Measurements from ENCODE around the gene COMT. TPM values are rescaled to one million over a fixed set of nuclear protein-coding genes. Genes with fewer than 3 reads are reported as not detected.

Gene COMT
- total and polyA plus RNA-seq, 3 donors from 2014 or later = 147 to 427 (median 278) TPM

DNA sequence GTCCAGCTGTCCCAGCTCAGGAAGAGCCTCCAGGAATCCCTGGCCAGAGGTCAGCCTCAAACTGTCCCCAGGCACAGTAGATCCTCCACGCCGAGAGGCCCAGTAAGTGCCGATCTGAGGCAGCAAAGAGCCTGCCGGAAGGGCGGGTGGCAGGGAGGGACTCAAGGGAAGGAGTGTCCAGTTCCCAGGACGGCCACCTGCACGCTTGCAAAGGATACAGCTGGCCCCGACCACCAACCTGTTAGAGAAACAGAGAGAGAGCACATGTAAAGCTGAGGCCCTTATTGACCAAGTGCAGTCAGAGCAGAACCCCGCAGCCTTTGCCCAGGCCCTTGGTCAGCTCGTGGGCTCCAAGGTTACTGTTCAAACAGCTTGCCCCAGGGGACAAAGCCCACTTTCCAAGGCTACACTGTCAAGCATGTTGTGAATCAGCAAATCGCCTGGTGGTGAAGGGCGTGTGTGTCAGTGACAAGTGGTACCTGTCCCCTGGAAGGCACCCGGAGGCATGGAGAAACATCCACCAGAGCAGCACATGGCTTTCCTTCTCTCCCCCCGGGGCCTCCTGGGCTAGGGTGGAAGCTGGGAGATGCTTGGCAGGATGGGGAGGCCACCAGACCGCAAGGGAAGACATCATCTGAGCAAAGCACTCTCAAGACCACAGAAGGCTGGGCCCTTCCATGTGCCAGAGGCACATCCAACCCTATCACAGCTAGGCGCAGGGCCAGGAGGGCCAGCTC lies 42.6 kb upstream of the COMT start:
- intact Hi-C loops (cut with DNase I; ENCODE audit: low total_unique reads) = no loop called here
- 92 to 95% methylated on average over 9 to 16 of the region's 16 CpGs for WGBS, 2 donors
- H3K36me3 ChIP-seq (ENCODE audit: low read depth, missing control alignments) = no peaks in the 10 kb centered on the region

DNA sequence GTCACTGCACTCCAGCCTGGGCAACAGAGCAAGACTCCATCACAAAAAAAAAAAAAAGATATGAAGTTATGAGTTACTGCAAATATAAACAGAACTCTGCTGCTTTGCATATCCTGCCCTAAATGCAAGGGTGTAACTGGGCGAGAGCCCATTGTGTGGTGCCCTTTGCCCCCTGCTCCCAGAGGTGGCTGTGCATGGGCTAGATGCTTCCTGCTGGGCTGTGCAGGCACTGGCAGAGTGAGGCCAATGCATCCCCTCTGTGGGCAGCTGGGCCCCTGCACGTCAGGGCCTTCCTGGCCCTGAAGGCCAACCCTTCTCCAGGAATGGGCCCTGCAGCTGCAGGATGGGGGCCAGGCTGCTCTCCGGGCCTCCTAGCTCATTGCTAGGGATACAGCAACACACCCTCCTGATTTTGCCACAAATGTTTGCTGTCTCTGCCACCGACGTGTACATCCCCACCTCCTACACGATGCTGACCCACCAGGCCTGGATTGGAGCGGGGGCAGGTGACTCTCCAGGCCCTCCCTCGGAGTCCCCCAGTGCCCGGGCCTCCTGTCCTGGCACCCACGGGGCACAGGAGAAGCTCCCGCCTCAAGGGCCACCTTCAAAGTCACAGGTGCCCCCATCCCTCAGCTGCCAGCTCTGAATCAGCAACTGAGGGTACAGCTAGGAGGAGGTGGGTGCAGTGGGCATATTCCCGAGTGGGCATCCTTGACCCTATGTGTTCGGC lies 40.7 kb upstream of the COMT start:
- 86 to 93% methylated on average over 4 to 13 of the region's 13 CpGs for WGBS, 2 donors
- H3K27me3 ChIP-seq = no peaks in the 10 kb centered on the region
- H3K4me1 ChIP-seq = peaks cover 7% of the 10 kb centered on the region
- H3K36me3 ChIP-seq (ENCODE audit: low read depth, missing control alignments) = no peaks in the 10 kb centered on the region
- no peak overlapping the region for H3K27ac ChIP-seq
- H3K4me3 ChIP-seq = no peak overlapping the region
- H3K9me3 ChIP-seq = no peaks in the 10 kb centered on the region
- intact Hi-C loops (cut with DNase I; ENCODE audit: low total_unique reads) = no loop called here
- DNase-seq = no peak
- TF ChIP-seq, protein P1, sequence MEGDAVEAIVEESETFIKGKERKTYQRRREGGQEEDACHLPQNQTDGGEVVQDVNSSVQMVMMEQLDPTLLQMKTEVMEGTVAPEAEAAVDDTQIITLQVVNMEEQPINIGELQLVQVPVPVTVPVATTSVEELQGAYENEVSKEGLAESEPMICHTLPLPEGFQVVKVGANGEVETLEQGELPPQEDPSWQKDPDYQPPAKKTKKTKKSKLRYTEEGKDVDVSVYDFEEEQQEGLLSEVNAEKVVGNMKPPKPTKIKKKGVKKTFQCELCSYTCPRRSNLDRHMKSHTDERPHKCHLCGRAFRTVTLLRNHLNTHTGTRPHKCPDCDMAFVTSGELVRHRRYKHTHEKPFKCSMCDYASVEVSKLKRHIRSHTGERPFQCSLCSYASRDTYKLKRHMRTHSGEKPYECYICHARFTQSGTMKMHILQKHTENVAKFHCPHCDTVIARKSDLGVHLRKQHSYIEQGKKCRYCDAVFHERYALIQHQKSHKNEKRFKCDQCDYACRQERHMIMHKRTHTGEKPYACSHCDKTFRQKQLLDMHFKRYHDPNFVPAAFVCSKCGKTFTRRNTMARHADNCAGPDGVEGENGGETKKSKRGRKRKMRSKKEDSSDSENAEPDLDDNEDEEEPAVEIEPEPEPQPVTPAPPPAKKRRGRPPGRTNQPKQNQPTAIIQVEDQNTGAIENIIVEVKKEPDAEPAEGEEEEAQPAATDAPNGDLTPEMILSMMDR (IDR thresholded peaks at IDR 0.05) = no peak
- no peak for TF ChIP-seq POLR2A (IDR thresholded peaks at IDR 0.05)

More for the DNA sequence above, 42.6 kb upstream of the COMT start:
- Histone ChIP-seq H3K9me3 (no peaks in the 10 kb centered on the region), H3K4me3 (no peak overlapping the region), H3K27me3 (no peaks in the 10 kb centered on the region), H3K27ac (no peak overlapping the region), H3K4me1 (peaks cover 4% of the 10 kb centered on the region)
- no peak for TF ChIP-seq POLR2A (IDR thresholded peaks at IDR 0.05)
- TF ChIP-seq, protein P1 (IDR thresholded peaks at IDR 0.05) = no peak
- DNase-seq = no peak

DNA sequence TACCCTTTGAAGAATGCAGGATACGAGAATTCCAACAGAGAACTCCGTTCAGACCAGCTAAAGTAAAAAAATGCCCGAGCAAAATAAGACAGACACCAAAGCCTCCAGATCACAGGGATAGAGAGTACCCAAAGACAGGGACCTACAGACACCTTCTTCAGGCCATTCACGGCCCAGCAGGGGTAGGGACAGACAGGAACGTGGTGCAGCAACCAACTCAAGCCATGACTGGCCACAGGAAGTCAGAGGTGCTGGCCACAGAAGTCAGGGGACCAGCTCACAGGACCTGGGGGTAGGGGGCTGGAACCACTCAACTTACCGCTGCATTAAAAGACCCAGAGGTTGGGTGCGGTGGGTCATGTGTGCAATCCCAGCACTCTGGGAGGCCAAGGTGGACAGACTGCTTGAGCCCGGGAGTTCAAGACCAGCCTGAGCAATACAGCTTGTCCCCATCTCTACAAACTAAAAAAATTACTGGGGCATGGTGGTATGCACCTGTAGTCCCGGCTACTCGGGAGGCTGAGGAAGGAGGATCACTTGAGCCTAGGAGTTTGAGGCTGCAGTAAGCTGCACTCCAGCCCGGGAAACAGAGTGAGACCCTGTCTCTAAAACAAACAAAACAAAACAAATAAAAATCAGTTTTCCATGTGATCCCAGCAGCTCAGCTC lies 39.9 kb upstream of the COMT start:
- Histone ChIP-seq H3K4me1 (peaks cover 7% of the 10 kb centered on the region), H3K27ac (no peak overlapping the region), H3K4me3 (no peak overlapping the region), H3K27me3 (no peaks in the 10 kb centered on the region), H3K9me3 (no peaks in the 10 kb centered on the region), H3K36me3 (ENCODE audit: low read depth, missing control alignments) (no peaks in the 10 kb centered on the region)
- intact Hi-C loops (cut with DNase I; ENCODE audit: low total_unique reads) = no loop called here
- TF ChIP-seq, protein P1 (IDR thresholded peaks at IDR 0.05) = no peak
- TF ChIP-seq POLR2A (IDR thresholded peaks at IDR 0.05) = no peak
- no peak for DNase-seq
- 91 to 94% methylated on average over 11 of the region's 11 CpGs for WGBS, 2 donors

GRCh38 chr22:19902245-19902715 lies 39.3 kb upstream of the COMT start:
- intact Hi-C loops (cut with DNase I; ENCODE audit: low total_unique reads) = no loop called here
- H3K4me3 ChIP-seq = no peak overlapping the region
- H3K36me3 ChIP-seq (ENCODE audit: low read depth, missing control alignments) = no peaks in the 10 kb centered on the region
- 80 to 83% methylated on average over 1 to 7 of the region's 7 CpGs for WGBS, 2 donors
- H3K27ac ChIP-seq = no peak overlapping the region
- TF ChIP-seq POLR2A (IDR thresholded peaks at IDR 0.05) = no peak
- TF ChIP-seq, protein P1 (IDR thresholded peaks at IDR 0.05) = no peak
- DNase-seq = no peak
- no peaks in the 10 kb centered on the region for H3K27me3 ChIP-seq
- no peaks in the 10 kb centered on the region for H3K9me3 ChIP-seq
- peaks cover 7% of the 10 kb centered on the region for H3K4me1 ChIP-seq
